GM23248 (cell line): ENCODE measurements around the gene RBM19.

Source experiments
- EZH2 ChIP-seq: fragments of 200-600 bp; sonication (generic); IDR thresholded peaks from 2 replicates; pipeline ENCODE4 v1.6.1; 2018; ENCODE audit warnings: antibody characterized with exemption, mild to moderate bottlenecking; ENCODE audit not compliant: insufficient read depth, poor library complexity, severe bottlenecking
- EZH2phosphoT487 ChIP-seq: fragments of 200-600 bp; sonication (generic); IDR thresholded peaks from 2 replicates; pipeline ENCODE4 v1.6.1; 2018; ENCODE audit warnings: antibody characterized with exemption, moderate library complexity, mild to moderate bottlenecking, low read depth; ENCODE audit not compliant: insufficient read depth

DNA sequence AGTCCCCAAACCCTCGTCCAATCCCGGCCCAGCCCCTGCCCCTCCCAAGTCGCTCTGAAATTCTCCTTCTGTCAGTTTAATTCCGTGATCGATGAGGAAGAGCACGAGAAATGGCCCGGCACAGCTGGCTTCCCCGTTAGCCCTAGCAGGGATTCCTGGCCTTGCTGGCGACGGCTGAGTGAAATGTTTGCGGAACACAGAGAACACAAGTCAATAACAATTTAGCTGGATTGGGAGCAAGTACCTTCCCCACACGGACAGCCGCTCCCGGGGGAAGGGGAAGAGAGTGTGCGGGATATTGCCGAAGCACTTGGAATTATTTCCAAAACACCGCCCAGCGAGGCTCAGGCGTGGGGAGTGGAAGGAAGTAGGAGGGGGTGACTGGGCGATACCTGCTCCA, 134.6 kb downstream of the RBM19 start:
- no peak for TF ChIP-seq EZH2
- no peak for TF ChIP-seq EZH2phosphoT487
